Left colon (tissue), 2 donors: ENCODE data around the gene AKAP1. TPM values are rescaled to one million over a fixed set of nuclear protein-coding genes. Genes with fewer than 3 reads are reported as not detected.
A peak's percentile ranks its signal among the peaks of the same experiment; 100 is the strongest.

Experiments
- ATAC-seq: fragments of 200-7000 bp; cut with Tn5 transposase; one replicate; pipeline ENCODE4 v1.9.1; 2020; ENCODE audit warnings: mild to moderate bottlenecking, moderate library complexity
- DNase-seq, 2 donors: peaks; one replicate each; pipeline ENCODE4 v3.0.0-alpha.2; 2020
- intact Hi-C, 2 donors: fragments of 100-400 bp; cut with DNase I in 1 of 2; cut with micrococcal nuclease in 1 of 2; formaldehyde crosslinking; loops; one replicate each; pipeline versions ENCODE4 v1.11.2 to v1.14.0; 2022; cut with DNase I, micrococcal nuclease
- total RNA-seq, 2 donors: library from RNA; stranded (reverse); fragmentation: NEBNext Ultra II Directional; extraction: Animal tissue kit (Norgen Biotek cat#: 25700); gene quantifications; one replicate each; pipeline ENCODE4 v1.2.1, GENCODE V29; 2021
- donor health status: DM: no; HTN: no; CAD: no.
- donor health status: DM: yes; HTN: yes; CAD: no.

The AKAP1 gene
- total RNA-seq, 2 donors from 2014 or later, result 129 to 145 TPM

DNA sequence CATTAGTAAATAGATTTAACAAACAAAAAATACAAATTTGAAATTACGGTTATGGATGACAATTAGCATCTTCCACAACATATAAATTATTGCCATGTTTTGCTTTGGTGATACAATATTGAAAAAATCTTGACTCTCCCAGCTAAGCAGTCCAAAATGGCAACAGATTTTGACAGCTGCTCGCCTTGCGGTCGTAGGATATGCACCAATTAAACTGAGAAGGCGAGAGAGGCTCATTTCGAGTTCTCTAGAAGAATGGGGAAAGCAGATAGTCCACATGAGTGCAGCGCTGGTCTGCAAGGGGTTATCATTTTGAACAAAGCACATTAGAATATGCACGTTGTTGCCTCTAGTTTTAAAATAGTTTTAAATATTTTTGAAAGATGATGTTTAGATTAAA, 55.3 kb downstream of the AKAP1 start:
- no peak for DNase-seq
- intact Hi-C loops, result loop anchor here in 1 of 2 donors (10.0 kb wide), 1 partner anchor 604 kb away; the partner anchor contains the start of gene CCDC182
- no peak for ATAC-seq

DNA sequence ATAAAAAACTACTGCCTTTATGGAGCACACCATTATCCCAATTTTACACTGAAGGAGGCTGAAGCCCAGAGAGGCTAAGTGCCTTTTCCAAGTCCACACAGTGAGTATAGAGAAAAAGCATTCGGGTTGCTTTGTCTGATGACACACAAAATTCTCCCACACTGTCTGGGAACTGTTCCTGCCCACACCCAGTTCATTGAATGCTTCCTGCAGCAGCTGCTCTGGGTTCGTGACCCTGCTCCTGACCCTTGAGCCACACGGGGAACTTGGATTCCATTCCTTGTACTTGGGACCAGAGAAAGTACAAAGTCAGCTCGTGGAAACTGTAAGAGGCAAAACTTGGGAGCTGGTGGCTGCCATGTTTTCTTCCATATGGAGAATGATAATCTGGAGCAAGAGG, 57.9 kb downstream of the AKAP1 start:
- intact Hi-C loops, result loop anchor here in 1 of 2 donors (10.0 kb wide), 1 partner anchor 602 kb away; the partner anchor contains the start of gene CCDC182
- DNase-seq, result no peak
- peak; percentile 34 for ATAC-seq

DNA sequence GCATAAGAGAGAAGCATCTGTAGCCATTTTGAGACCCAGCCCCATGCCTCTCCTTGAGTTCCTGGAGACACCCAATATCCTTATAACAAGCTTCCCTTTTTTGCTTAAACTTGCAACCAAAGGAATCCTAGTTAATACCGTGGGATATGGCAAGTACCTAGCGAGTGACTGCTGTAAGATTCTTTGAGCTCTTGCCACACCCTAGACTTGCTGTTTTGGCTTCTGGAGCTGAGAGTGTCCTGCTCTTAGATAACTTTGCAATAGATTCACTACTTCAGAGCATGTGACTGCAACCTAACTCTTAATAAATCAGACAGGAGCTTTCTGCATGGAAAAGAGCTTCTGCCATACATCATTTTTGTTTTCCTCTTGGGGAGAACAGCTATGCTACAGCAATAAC, 58.3 kb downstream of the AKAP1 start:
- intact Hi-C loops, result loop anchor here in 1 of 2 donors (10.0 kb wide), 1 partner anchor 601 kb away; the partner anchor contains the start of gene CCDC182
- ATAC-seq, result no peak
- DNase-seq, result no peak

- DNase-seq, result no peak
- ATAC-seq, result no peak
- intact Hi-C loops, result loop anchor here in 1 of 2 donors (10.0 kb wide), 1 partner anchor 601 kb away; the partner anchor contains the start of gene CCDC182
These were observed 58.9 kb downstream of the AKAP1 start for GRCh38 chr17:57143919-57144318.

DNA sequence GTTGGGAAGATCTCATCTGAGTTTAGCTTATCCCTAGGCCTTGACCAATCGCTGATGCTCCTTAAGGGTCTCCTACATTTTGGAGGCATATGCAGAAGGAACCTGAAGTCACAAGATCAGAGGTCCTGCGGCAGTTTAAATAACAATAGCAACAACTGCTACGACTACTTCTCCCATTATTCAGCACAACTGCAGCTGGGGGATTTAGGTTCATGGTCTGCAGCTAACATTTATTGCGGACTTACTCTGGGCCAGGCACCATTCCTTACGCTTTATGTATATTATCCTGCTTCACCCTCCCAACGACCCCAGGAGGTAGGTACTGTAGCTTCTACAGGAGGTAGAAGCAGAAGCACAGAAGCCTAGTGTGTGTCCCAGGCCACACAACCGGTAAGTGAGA, 59.5 kb downstream of the AKAP1 start:
- intact Hi-C loops, result loop anchor here in 1 of 2 donors (10.0 kb wide), 1 partner anchor 600 kb away; the partner anchor contains the start of gene CCDC182
- DNase-seq (no peak), ATAC-seq (no peak)

DNA sequence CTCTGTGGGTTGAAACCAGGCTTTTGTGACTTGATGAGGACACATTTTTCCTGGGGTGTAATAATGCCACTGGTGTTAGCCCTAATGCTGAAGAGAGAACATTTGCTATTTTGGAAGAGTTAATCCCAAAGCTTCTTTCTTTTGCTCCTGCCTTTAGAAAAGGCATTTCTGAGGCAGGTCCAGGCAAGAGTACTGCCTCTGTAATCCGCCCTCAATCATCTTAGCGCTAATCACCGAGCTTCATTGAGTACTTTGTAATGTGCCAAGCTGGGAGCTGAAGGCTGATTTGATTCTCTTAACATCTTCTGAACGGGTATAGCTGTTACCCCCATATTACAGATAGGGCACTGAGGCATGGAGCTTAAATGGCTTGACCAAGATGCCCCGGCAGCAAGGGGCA, 60.3 kb downstream of the AKAP1 start:
- DNase-seq (no peak), ATAC-seq (no peak)
- intact Hi-C loops, result loop anchor here in 1 of 2 donors (10.0 kb wide), 1 partner anchor 599 kb away; the partner anchor contains the start of gene CCDC182

DNA sequence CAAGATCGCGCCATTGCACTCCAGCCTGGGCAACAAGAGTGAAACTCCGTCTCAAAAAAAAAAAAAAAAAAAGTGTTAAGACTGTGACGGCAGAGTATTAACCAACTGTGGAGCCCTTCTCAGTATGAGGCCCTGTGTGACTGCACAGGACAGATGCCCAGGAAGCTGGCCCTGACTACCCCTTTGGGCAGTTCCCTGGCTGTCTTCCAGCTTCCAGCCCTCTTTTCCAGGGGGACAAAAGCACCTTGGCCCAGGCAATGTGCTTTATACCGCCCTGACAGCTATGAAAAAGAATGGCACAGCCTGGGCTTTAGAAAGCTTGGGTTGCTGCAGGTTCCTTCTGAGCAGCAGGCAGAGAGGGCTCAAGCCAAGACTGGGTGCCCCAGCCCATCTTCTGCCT, 61.2 kb downstream of the AKAP1 start:
- intact Hi-C loops, result loop anchor here in 1 of 2 donors (10.0 kb wide), 1 partner anchor 599 kb away; the partner anchor contains the start of gene CCDC182
- no peak for DNase-seq
- no peak for ATAC-seq

DNA sequence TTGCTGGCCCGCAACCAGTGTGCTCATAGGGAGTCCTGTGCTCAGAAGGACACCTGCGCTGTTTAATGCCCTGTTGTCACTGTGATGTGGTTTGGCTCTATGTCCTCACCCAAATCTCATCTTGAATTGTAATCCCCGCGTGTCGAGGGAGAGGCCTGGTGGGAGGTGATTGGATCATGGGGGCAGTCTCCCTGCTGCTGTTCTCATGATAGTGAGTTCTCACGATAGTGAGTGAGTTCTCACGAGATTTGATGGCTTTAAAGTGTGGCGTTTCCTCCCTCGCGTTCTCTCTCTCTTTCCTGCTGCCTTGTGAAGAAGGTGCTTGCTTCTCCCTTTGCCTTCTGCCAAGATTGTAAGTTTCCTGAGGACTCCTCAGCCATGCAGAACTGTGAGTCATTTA, 66.8 kb downstream of the AKAP1 start:
- intact Hi-C loops, result no loop called here
- ATAC-seq, result no peak
- DNase-seq, result no peak

DNA sequence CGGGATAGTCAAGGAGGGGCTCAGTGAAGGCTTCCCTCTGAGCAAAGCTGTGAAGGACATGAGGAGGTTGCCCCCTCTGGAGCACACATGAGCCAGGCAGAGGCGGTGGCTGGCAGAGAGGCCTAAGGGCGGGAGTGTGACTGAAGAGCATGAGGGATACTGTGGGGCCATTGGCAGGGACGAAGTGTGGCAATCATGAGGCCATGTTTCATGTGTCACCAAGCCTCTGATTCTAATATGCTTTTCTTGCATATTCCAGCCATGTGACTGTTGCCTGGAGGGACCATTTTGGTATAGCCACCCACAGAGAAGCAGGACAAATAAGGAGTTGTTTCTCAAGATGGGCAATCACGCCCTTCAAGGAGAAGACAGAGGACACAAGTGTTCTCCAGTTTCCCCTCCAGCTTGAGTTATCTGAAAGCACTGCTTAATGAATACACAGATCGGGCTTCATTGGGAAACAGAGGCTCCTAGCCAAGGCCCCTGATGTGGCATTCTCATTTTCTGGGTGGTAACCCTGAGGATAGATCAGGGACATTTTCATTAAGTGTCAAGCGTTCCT, 68.0 kb downstream of the AKAP1 start:
- intact Hi-C loops, result no loop called here
- no peak for DNase-seq
- ATAC-seq, result no peak

DNA sequence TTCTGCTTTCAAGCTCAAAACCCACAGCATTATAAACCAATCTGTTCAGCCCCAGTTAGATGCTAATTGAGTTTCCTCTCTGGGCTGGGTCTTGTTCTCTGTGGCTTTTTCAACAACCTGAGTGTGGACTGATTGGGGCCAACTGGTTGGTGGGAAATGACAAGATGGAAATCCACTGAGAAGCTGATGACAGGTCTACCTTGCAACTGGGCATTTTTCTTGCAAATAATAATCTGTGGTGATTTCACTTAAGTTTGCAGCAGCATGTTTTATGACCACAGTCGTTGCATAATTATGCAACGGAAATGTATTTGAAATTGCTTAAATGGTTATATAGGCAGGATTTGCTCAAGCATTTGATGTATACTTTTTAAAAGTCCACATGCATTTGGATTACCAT, 69.9 kb downstream of the AKAP1 start:
- no peak for ATAC-seq
- intact Hi-C loops, result no loop called here
- DNase-seq, result no peak

- ATAC-seq, result no peak
- intact Hi-C loops, result no loop called here
- no peak for DNase-seq
These were observed 73.3 kb downstream of the AKAP1 start for GRCh38 chr17:57158325-57158724.

- DNase-seq (no peak), ATAC-seq (peak; percentile 72)
- intact Hi-C loops, result no loop called here
These were observed 73.7 kb downstream of the AKAP1 start for GRCh38 chr17:57158795-57159194.

- intact Hi-C loops, result no loop called here
- DNase-seq (no peak), ATAC-seq (no peak)
These were observed 75.6 kb downstream of the AKAP1 start for GRCh38 chr17:57160624-57161023.

- DNase-seq (no peak), ATAC-seq (no peak)
- intact Hi-C loops, result no loop called here
These were observed 79.8 kb downstream of the AKAP1 start for GRCh38 chr17:57164814-57165213.

GRCh38 chr17:57165754-57166153, 80.7 kb downstream of the AKAP1 start:
- no peak for DNase-seq

GRCh38 chr17:57166803-57167202, 81.8 kb downstream of the AKAP1 start:
- ATAC-seq (no peak), DNase-seq (no peak)
- intact Hi-C loops, result no loop called here

More at GRCh38 chr17:57165754-57166153, 80.7 kb downstream of the AKAP1 start:
- no peak for ATAC-seq
- intact Hi-C loops, result no loop called here

DNA sequence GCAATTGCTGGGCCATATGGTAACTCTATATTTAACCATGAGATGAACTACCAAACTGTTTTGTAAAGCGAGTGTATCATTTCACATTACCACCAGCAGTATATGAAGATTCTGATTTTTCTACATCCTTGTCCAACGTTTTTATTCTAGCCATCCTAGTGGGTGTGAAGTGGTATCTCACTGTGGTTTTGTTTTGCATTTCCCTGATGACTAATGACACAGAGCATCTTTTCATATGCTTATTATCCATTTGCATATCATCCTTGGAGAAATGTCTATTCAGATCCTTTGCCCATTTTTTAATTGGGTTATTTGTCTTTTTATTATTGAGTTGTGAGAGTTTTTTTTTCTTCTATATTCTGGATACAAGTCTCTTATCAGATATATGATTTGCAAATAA, 83.6 kb downstream of the AKAP1 start:
- no peak for ATAC-seq
- intact Hi-C loops, result no loop called here

DNA sequence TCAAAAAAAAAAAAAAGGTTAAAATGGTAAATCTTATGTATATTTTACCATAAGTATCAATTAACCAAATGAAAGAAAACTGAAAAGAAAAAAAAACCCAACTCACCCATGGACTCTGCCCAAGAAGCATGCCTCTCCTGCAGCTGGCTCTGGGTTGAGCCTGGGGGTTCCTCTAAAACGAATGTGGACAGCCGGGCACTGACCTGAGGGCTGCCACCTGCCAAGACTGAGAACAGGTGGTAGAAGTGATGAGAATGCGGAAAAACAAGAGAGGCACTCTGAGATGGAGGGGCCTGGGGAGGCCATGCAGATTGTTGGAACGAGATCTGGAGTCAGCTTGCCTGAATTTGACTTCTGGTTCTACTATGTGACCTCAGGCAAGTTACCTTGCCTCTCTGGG, 85.8 kb downstream of the AKAP1 start:
- intact Hi-C loops, result no loop called here
- ATAC-seq (no peak), DNase-seq (no peak)

More for the DNA sequence above, 83.6 kb downstream of the AKAP1 start:
- no peak for DNase-seq
